K562 (cell line): Measurements from ENCODE around the gene CD164L2.

Source experiments
- EP300 ChIP-seq: IDR thresholded peaks from 2 replicates; pipeline ENCODE4 v1.6.1; 2012; ENCODE audit warnings: low read length, improper control_type of control experiment
- HCFC1 ChIP-seq: IDR thresholded peaks from 2 replicates; pipeline ENCODE4 v1.6.1; 2012; ENCODE audit warnings: low read depth, low read length, improper control_type of control experiment
- IRF2 ChIP-seq: sonication (generic); formaldehyde crosslinking; IDR thresholded peaks from 2 replicates; pipeline ENCODE4 v1.8.1; 2022; ENCODE audit warnings: mild to moderate bottlenecking, missing genetic modification reagents
- MAZ ChIP-seq, 2 experiments: fragments of 450-650 bp in 1 of 2; sonication (generic) in 1 of 2; formaldehyde crosslinking; IDR thresholded peaks in 1 of 2; conservative IDR thresholded peaks in 1 of 2; 2 replicates each; pipeline versions ENCODE4 v1.4.0 to v1.5.0; 2020; ENCODE audit warnings: mild to moderate bottlenecking in 1 of 2, missing genetic modification reagents in 1 of 2
- PHF20 ChIP-seq: fragments of 450-650 bp; IDR thresholded peaks from 2 replicates; pipeline ENCODE4 v1.6.1; 2018; ENCODE audit not compliant: partially characterized antibody
- ZNF24 ChIP-seq: fragments of 450-650 bp; IDR thresholded peaks from 2 replicates; pipeline ENCODE4 v1.6.1; 2016
- TF ChIP-seq, protein P1 (sequence below), 3 experiments: IDR thresholded peaks in 2 of 3; conservative IDR thresholded peaks in 1 of 3; 2 replicates each; pipeline ENCODE4 v1.5.1; 2011 to 2012; ENCODE audit warnings: low read length in 3 of 3, mild to moderate bottlenecking in 3 of 3, control low read depth in 2 of 3, improper control_type of control experiment in 1 of 3, inconsistent platforms in 1 of 3, low read depth in 1 of 3, mixed read lengths in 1 of 3, moderate library complexity in 1 of 3; ENCODE audit not compliant: insufficient read depth in 2 of 3
- TF ChIP-seq, protein P2 (sequence below): fragments of 250-450 bp; sonication (Bioruptor Pico); IDR thresholded peaks from 2 replicates; pipeline ENCODE4 v1.4.0; 2020; ENCODE audit warnings: mild to moderate bottlenecking
- TF ChIP-seq, protein P3 (sequence below): fragments of 250-450 bp; sonication (Bioruptor Pico); IDR thresholded peaks from 2 replicates; pipeline ENCODE4 v1.8.0; 2021; ENCODE audit warnings: borderline replicate concordance, mild to moderate bottlenecking, moderate library complexity; ENCODE audit not compliant: poor library complexity, severe bottlenecking
- TF ChIP-seq, protein P4 (sequence below): sonication (generic); formaldehyde crosslinking; IDR thresholded peaks from 2 replicates; pipeline ENCODE4 v1.9.0; 2022; ENCODE audit warnings: mild to moderate bottlenecking, missing genetic modification reagents

DNA sequence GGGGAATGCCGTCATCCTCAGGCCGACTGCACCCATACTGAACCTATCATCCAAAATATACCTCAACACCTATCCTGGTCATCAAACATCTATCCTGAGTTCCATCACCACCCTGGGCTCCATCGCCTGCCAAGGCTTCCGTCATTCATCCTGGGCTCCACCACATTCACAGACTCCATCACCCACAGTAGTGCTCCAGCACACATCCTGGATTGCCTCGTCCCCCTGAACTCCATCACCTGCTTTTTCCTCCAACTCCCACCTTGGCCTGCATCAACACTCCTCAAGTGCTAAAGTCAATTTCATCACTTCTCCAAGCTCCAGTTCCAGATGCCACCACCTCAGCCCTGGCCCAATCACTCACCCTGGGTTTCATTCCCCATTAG is 24.2 kb downstream of the CD164L2 start:
- TF ChIP-seq, protein P1, sequence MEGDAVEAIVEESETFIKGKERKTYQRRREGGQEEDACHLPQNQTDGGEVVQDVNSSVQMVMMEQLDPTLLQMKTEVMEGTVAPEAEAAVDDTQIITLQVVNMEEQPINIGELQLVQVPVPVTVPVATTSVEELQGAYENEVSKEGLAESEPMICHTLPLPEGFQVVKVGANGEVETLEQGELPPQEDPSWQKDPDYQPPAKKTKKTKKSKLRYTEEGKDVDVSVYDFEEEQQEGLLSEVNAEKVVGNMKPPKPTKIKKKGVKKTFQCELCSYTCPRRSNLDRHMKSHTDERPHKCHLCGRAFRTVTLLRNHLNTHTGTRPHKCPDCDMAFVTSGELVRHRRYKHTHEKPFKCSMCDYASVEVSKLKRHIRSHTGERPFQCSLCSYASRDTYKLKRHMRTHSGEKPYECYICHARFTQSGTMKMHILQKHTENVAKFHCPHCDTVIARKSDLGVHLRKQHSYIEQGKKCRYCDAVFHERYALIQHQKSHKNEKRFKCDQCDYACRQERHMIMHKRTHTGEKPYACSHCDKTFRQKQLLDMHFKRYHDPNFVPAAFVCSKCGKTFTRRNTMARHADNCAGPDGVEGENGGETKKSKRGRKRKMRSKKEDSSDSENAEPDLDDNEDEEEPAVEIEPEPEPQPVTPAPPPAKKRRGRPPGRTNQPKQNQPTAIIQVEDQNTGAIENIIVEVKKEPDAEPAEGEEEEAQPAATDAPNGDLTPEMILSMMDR (IDR thresholded peaks at IDR 0.05 in 2 of 3, conservative IDR thresholded peaks at IDR 0.05 in 1 of 3; ENCODE audit: insufficient read depth in 2 of 3, low read depth in 1 of 3, low read length in 3 of 3): no peak
- TF ChIP-seq MAZ (CRISPR knock-in tag; conservative IDR thresholded peaks at IDR 0.05 in 1 of 2, IDR thresholded peaks at IDR 0.05 in 1 of 2) (no peak), HCFC1 (no peak), EP300 (no peak), ZNF24 (no peak), PHF20 (no peak), IRF2 (CRISPR knock-in tag) (no peak)
- TF ChIP-seq, protein P2, sequence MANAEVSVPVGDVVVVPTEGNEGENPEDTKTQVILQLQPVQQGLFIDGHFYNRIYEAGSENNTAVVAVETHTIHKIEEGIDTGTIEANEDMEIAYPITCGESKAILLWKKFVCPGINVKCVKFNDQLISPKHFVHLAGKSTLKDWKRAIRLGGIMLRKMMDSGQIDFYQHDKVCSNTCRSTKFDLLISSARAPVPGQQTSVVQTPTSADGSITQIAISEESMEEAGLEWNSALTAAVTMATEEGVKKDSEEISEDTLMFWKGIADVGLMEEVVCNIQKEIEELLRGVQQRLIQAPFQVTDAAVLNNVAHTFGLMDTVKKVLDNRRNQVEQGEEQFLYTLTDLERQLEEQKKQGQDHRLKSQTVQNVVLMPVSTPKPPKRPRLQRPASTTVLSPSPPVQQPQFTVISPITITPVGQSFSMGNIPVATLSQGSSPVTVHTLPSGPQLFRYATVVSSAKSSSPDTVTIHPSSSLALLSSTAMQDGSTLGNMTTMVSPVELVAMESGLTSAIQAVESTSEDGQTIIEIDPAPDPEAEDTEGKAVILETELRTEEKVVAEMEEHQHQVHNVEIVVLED: no peak
- TF ChIP-seq, protein P3, sequence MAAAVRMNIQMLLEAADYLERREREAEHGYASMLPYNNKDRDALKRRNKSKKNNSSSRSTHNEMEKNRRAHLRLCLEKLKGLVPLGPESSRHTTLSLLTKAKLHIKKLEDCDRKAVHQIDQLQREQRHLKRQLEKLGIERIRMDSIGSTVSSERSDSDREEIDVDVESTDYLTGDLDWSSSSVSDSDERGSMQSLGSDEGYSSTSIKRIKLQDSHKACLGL: no peak
- TF ChIP-seq, protein P4, sequence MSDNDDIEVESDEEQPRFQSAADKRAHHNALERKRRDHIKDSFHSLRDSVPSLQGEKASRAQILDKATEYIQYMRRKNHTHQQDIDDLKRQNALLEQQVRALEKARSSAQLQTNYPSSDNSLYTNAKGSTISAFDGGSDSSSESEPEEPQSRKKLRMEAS (CRISPR knock-in tag): 0 out of 2 replicates have a peak, but pooled peaks have one; percentile 35
